Peyer's patch (tissue), 4 donors: ENCODE results near the gene LAMC3.
"Not testable (repeated sequence)": the region's sequence is repeated elsewhere in the genome, so short reads cannot be mapped to it uniquely, and the experiment has no call there.

ENCODE experiments used
- POLR2A ChIP-seq, 2 donors: fragments of 450-650 bp; IDR thresholded peaks; one replicate each; pipeline ENCODE4 v1.5.1; 2017; ENCODE audit warnings: antibody characterized with exemption in 2 of 2, mild to moderate bottlenecking in 2 of 2, moderate library complexity in 2 of 2
- TF ChIP-seq, protein P1 (sequence below), 6 experiments: fragments of 450-650 bp in 4 of 6; fragments of 200-600 bp in 2 of 6; sonication (generic) in 1 of 6; IDR thresholded peaks; one replicate each; pipeline ENCODE4 v1.5.1; 2017 to 2019; ENCODE audit warnings: antibody characterized with exemption in 6 of 6, mild to moderate bottlenecking in 3 of 6, moderate library complexity in 1 of 6

DNA sequence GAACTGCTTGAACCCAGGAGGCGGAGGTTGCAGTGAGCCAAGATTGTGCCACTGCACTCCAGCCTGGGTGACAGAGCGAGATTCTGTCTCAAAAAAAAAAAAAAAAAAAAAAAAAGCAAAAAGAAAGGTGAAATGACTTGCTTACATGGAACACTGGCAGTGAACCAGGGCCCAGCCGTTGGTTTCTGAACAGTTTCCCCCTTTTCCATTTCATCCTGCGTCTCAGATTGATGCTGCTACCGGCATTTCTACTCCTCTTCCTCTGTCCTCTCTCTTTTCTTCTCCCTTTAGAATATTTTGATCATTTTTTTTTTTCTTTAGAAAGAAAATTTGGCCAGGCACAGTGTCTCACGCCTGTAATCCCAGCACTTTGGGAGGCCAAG is 106.4 kb downstream of the LAMC3 start:
- TF ChIP-seq, protein P1, sequence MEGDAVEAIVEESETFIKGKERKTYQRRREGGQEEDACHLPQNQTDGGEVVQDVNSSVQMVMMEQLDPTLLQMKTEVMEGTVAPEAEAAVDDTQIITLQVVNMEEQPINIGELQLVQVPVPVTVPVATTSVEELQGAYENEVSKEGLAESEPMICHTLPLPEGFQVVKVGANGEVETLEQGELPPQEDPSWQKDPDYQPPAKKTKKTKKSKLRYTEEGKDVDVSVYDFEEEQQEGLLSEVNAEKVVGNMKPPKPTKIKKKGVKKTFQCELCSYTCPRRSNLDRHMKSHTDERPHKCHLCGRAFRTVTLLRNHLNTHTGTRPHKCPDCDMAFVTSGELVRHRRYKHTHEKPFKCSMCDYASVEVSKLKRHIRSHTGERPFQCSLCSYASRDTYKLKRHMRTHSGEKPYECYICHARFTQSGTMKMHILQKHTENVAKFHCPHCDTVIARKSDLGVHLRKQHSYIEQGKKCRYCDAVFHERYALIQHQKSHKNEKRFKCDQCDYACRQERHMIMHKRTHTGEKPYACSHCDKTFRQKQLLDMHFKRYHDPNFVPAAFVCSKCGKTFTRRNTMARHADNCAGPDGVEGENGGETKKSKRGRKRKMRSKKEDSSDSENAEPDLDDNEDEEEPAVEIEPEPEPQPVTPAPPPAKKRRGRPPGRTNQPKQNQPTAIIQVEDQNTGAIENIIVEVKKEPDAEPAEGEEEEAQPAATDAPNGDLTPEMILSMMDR (IDR thresholded peaks at IDR 0.05) = not testable (repeated sequence)
- TF ChIP-seq POLR2A (IDR thresholded peaks at IDR 0.05) = not testable (repeated sequence)
